ENCODE measurements around the gene XYLT2. TPM values are rescaled to one million over a fixed set of nuclear protein-coding genes. Genes with fewer than 3 reads are reported as not detected.
"Not testable (repeated sequence)": the region's sequence is repeated elsewhere in the genome, so short reads cannot be mapped to it uniquely, and the experiment has no call there.

Gene XYLT2
- total RNA-seq, 2 experiments from 2014 or later: 17.7 to 19.6 TPM

- Mint-ChIP-seq H3K27me3 (no peaks in the 10 kb centered on the region), H3K4me3 (no peak overlapping the region), H3K36me3 (no peaks in the 10 kb centered on the region), H3K4me1 (peaks cover 7% of the 10 kb centered on the region), H3K27ac (no peak overlapping the region), H3K9me3 (no peaks in the 10 kb centered on the region)
- no peak for DNase-seq
Observed at GRCh38 chr17:50331085-50331791, 14.7 kb upstream of the XYLT2 start.

- no peak overlapping the region for H3K4me3 Mint-ChIP-seq
- no peaks in the 10 kb centered on the region for H3K36me3 Mint-ChIP-seq
- H3K27ac Mint-ChIP-seq: no peak overlapping the region
- H3K9me3 Mint-ChIP-seq: no peaks in the 10 kb centered on the region
- peaks cover 7% of the 10 kb centered on the region for H3K4me1 Mint-ChIP-seq
- no peak for DNase-seq
- H3K27me3 Mint-ChIP-seq: no peaks in the 10 kb centered on the region
Observed at GRCh38 chr17:50332196-50332595, 13.7 kb upstream of the XYLT2 start.

- H3K27ac Mint-ChIP-seq, H3K27me3 Mint-ChIP-seq, H3K9me3 Mint-ChIP-seq, H3K36me3 Mint-ChIP-seq, DNase-seq, H3K4me1 Mint-ChIP-seq, H3K4me3 Mint-ChIP-seq: not testable (repeated sequence)
Observed at GRCh38 chr17:50333291-50334057, 12.5 kb upstream of the XYLT2 start.

DNA sequence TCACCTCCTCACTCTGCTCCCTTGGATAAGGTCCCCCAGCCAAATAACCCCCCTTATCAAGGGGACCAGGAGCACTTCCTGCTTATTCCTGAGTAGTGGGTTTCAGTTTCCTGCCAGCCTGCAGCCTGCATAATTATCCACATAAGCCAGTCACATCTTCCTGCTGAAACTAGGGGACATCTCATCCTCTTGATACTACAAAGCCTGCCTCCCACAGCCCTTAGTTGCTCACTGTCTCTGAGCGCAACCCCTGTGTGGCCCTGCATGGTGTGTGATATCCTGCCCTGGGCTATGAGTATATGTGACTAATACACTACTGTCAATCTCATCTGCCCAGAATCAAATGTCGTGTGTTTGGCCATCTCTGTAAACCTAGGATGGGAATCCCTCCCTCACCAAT is 8.0 kb upstream of the XYLT2 start:
- Mint-ChIP-seq H3K36me3 (no peaks in the 10 kb centered on the region), H3K27me3 (no peaks in the 10 kb centered on the region), H3K27ac (no peak overlapping the region), H3K4me3 (no peak overlapping the region), H3K9me3 (peaks cover 6% of the 10 kb centered on the region), H3K4me1 (peaks cover 7% of the 10 kb centered on the region)
- no peak for DNase-seq

GRCh38 chr17:50338645-50339044 is 7.3 kb upstream of the XYLT2 start:
- H3K27ac Mint-ChIP-seq: no peak overlapping the region
- peaks cover 3% of the 10 kb centered on the region for H3K4me1 Mint-ChIP-seq
- no peaks in the 10 kb centered on the region for H3K27me3 Mint-ChIP-seq
- H3K9me3 Mint-ChIP-seq: peaks cover 6% of the 10 kb centered on the region
- H3K4me3 Mint-ChIP-seq: no peak overlapping the region
- no peaks in the 10 kb centered on the region for H3K36me3 Mint-ChIP-seq
- no peak for DNase-seq

DNA sequence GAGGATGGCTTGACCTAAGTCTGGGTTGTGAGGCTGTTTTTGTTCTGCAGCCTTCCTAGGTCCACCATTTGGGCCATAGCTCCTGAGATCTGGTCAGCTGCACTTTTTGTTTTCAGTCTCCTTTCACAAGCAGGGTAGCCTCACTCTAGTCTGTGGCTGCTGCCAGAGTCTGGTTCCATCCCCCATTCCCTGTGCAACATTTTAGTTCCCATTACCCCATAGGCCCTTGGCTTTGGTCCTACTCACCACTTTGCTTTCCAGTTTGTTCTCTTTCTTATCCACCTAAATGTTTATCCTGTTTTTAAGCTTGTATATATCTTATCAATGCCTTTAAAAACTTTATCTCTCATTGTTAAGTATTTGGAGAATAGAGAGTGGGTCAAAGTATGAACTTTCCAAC is 6.5 kb upstream of the XYLT2 start:
- no peak overlapping the region for H3K27ac Mint-ChIP-seq
- no peak for DNase-seq
- no peaks in the 10 kb centered on the region for H3K4me1 Mint-ChIP-seq
- H3K4me3 Mint-ChIP-seq: no peak overlapping the region
- H3K27me3 Mint-ChIP-seq: no peaks in the 10 kb centered on the region
- H3K36me3 Mint-ChIP-seq: no peaks in the 10 kb centered on the region
- H3K9me3 Mint-ChIP-seq: peaks cover 6% of the 10 kb centered on the region

GRCh38 chr17:50344731-50345365 is 1.1 kb upstream of the XYLT2 start:
- Mint-ChIP-seq H3K4me3 (peak overlapping the region; percentile 79), H3K9me3 (no peaks in the 10 kb centered on the region), H3K27me3 (no peaks in the 10 kb centered on the region), H3K36me3 (no peaks in the 10 kb centered on the region), H3K4me1 (peaks cover 26% of the 10 kb centered on the region), H3K27ac (peak overlapping the region; percentile 80)
- DNase-seq: no peak

DNA sequence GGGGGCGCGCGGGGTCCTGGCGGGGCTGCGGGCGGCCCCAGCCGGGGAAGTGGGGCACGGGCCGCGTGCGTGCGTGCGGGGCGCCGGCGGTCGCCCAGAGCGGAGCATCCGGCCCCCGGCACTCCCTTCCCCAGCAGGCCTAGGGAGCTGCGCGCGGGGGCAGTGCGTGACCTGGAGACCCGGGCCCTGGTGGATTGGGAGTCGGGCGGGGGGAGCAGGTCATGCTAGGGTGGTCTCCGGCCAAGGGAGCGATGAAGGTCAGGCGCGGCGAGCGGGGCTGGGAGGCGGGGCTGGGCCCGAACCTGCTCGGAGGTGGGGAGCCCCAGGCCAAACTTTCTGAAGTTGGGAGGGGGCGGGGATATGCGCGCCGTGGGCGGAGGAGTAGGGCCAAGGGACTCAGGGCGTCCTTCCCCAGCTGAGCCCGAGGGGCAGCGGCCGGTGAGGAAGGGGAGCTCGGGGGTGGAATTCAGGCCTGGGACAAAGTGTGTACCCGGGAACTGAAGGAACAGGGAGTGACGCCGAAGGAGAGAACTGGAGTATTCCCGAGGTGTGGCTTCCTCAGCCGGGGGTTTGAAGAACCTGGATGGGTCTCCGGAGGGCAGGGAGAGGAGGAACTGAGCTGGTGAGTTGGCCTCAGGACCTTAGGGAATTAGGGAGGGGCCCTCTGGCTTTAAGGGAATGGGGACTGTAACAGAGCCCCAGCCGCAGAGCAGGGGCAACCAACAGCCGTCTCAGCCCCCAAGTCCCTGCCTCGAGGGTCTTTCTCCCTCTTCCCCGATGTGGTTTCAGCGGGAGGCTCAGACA is 589 bp downstream of the XYLT2 start:
- no peaks in the 10 kb centered on the region for H3K27me3 Mint-ChIP-seq
- H3K36me3 Mint-ChIP-seq: no peaks in the 10 kb centered on the region
- peak; percentile 62 for DNase-seq
- no peaks in the 10 kb centered on the region for H3K9me3 Mint-ChIP-seq
- peak overlapping the region; percentile 90 for H3K4me3 Mint-ChIP-seq
- H3K4me1 Mint-ChIP-seq: peaks cover 30% of the 10 kb centered on the region
- peak overlapping the region; percentile 85 for H3K27ac Mint-ChIP-seq

- no peaks in the 10 kb centered on the region for H3K27me3 Mint-ChIP-seq
- peaks cover 30% of the 10 kb centered on the region for H3K4me1 Mint-ChIP-seq
- H3K9me3 Mint-ChIP-seq: no peaks in the 10 kb centered on the region
- H3K27ac Mint-ChIP-seq: peak overlapping the region; percentile 85
- H3K36me3 Mint-ChIP-seq: no peaks in the 10 kb centered on the region
- DNase-seq: no peak
- peak overlapping the region; percentile 90 for H3K4me3 Mint-ChIP-seq
Observed at GRCh38 chr17:50347117-50347893, 1.4 kb downstream of the XYLT2 start.

- H3K9me3 Mint-ChIP-seq: no peaks in the 10 kb centered on the region
- peak overlapping the region; percentile 90 for H3K4me3 Mint-ChIP-seq
- no peak overlapping the region for H3K27ac Mint-ChIP-seq
- H3K27me3 Mint-ChIP-seq: no peaks in the 10 kb centered on the region
- H3K36me3 Mint-ChIP-seq: no peaks in the 10 kb centered on the region
- peaks cover 30% of the 10 kb centered on the region for H3K4me1 Mint-ChIP-seq
- no peak for DNase-seq
Observed at GRCh38 chr17:50347894-50348291, 2.0 kb downstream of the XYLT2 start.

DNA sequence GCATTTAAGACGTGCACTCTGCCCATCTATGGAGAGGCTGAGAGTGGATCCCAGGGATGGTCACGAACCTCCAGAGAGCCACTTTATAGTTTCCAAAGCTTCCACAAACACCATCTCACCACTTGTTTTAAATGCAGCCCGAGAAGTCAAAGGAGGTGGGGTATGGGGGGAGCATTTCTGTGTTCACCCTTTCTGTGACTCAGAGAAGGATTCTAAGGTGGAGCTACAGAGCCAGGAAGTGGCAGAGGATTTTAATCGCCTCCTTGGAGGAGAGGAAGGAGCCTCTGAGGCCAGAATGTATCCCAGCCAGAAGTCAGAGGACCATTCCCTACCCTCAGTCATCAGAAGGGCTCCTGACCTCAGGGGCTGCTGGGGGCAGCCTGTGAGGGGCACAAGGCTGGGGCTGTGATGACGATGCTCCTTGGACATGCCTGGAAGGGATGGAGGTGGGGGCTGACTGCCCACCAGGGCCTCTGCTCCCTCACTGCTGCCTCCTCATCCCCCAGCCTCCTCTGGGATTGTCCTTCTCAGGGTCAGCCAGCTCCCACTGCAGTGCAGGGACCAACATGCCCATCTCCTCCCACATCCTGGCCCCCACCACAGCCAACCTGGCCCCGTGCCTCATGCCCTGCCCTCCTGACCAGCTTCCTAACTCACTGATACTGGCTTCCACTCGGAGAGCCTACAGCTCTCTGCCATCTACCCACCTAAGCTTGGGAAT is 2.8 kb downstream of the XYLT2 start:
- Mint-ChIP-seq H3K9me3 (no peaks in the 10 kb centered on the region), H3K27me3 (no peaks in the 10 kb centered on the region), H3K36me3 (no peaks in the 10 kb centered on the region), H3K4me3 (no peak overlapping the region), H3K27ac (peak overlapping the region; percentile 4), H3K4me1 (peaks cover 30% of the 10 kb centered on the region)
- no peak for DNase-seq

- no peak for DNase-seq
- H3K4me1 Mint-ChIP-seq: peaks cover 30% of the 10 kb centered on the region
- H3K9me3 Mint-ChIP-seq: no peaks in the 10 kb centered on the region
- no peaks in the 10 kb centered on the region for H3K36me3 Mint-ChIP-seq
- H3K27ac Mint-ChIP-seq: peak overlapping the region; percentile 4
- H3K4me3 Mint-ChIP-seq: no peak overlapping the region
- no peaks in the 10 kb centered on the region for H3K27me3 Mint-ChIP-seq
Observed at GRCh38 chr17:50349243-50349600, 3.3 kb downstream of the XYLT2 start.

- Mint-ChIP-seq H3K9me3 (no peaks in the 10 kb centered on the region), H3K27ac (peak overlapping the region; percentile 70), H3K4me1 (peaks cover 23% of the 10 kb centered on the region), H3K36me3 (no peaks in the 10 kb centered on the region), H3K4me3 (no peak overlapping the region), H3K27me3 (no peaks in the 10 kb centered on the region)
- DNase-seq: no peak
Observed at GRCh38 chr17:50350733-50351132, 4.8 kb downstream of the XYLT2 start.

Data from activated naive CD8-positive, alpha-beta T cell treated with anti-CD3 and anti-CD28 coated beads for 36 hours (primary cell).